Endodermal cell (in vitro differentiated cells): ENCODE measurements around the gene SHANK1. TPM values are rescaled to one million over a fixed set of nuclear protein-coding genes. Genes with fewer than 3 reads are reported as not detected.

ENCODE experiments used
- DNase-seq: peaks from one replicate; pipeline ENCODE4 v3.0.0-alpha.2; 2017
- H3K27ac ChIP-seq: 2 replicates; pipeline ENCODE4 v1.5.1; 2013; ENCODE audit warnings: mild to moderate bottlenecking, low read depth, low read length, moderate library complexity
- H3K27me3 ChIP-seq: 2 replicates; pipeline ENCODE4 v1.6.1; 2013; ENCODE audit warnings: mild to moderate bottlenecking, low read length, moderate library complexity; ENCODE audit not compliant: insufficient read depth, control insufficient read depth, poor library complexity, severe bottlenecking
- H3K36me3 ChIP-seq: 2 replicates; pipeline ENCODE4 v1.7.0; 2013; ENCODE audit warnings: mild to moderate bottlenecking, low read length, moderate library complexity; ENCODE audit not compliant: control insufficient read depth, insufficient read depth
- H3K4me1 ChIP-seq: one replicate; pipeline ENCODE4 v1.7.0; 2013; ENCODE audit warnings: low read length; ENCODE audit not compliant: control insufficient read depth, insufficient read depth
- H3K4me3 ChIP-seq: 2 replicates; pipeline ENCODE4 v1.5.1; 2013; ENCODE audit warnings: mild to moderate bottlenecking, low read length, moderate library complexity
- H3K9ac ChIP-seq: 2 replicates; pipeline ENCODE4 v1.6.1; 2013; ENCODE audit warnings: mild to moderate bottlenecking, low read length, moderate library complexity; ENCODE audit not compliant: poor library complexity, severe bottlenecking; ENCODE audit errors: extremely low read depth
- H3K9me3 ChIP-seq: 2 replicates; pipeline ENCODE4 v1.6.1; 2013; ENCODE audit warnings: mild to moderate bottlenecking, low read length, moderate library complexity; ENCODE audit not compliant: control insufficient read depth
- H3K27ac Mint-ChIP-seq: 2 replicates; pipeline ENCODE4 v1.8.0; 2020; ENCODE audit warnings: mixed read lengths
- H3K27me3 Mint-ChIP-seq: 2 replicates; pipeline ENCODE4 v1.8.0; 2021; ENCODE audit warnings: mild to moderate bottlenecking, mixed read lengths; ENCODE audit not compliant: insufficient read depth
- H3K36me3 Mint-ChIP-seq: 2 replicates; pipeline ENCODE4 v1.8.0; 2020; ENCODE audit warnings: low read depth, mixed read lengths
- H3K4me1 Mint-ChIP-seq: 2 replicates; pipeline ENCODE4 v1.8.0; 2020; ENCODE audit warnings: mixed read lengths
- H3K4me3 Mint-ChIP-seq: 2 replicates; pipeline ENCODE4 v1.8.0; 2020; ENCODE audit warnings: mild to moderate bottlenecking, moderate library complexity, mixed read lengths
- H3K9me3 Mint-ChIP-seq: 2 replicates; pipeline ENCODE4 v1.8.0; 2020; ENCODE audit warnings: mild to moderate bottlenecking, mixed read lengths
- CTCF ChIP-seq: fragments of 200-600 bp; sonication (generic); conservative IDR thresholded peaks from 2 replicates; pipeline ENCODE4 v1.5.0; 2021; ENCODE audit warnings: antibody characterized with exemption, mild to moderate bottlenecking
- WGBS, 2 experiments: methylation state at CpG; one replicate each; pipeline versions ENCODE4 v1.1.5 to v1.1.7; 2013; ENCODE audit warnings: missing lambda C conversion rate in 2 of 2, mixed read lengths in 1 of 2; ENCODE audit not compliant: insufficient coverage in 1 of 2, insufficient read length in 1 of 2; 5-methylcytosine and 5-hydroxymethylcytosine counted together
- total RNA-seq, 2 donors: library from RNA; stranded (reverse); fragmentation: NEBNext Ultra II Directional in 1 of 2; extraction: Animal tissue kit (Norgen Biotek cat#: 25700) in 1 of 2; gene quantifications; 2 replicates in 1 of 2; 3 replicates in 1 of 2; pipeline ENCODE4 v1.2.1, GENCODE V29; 2021

The SHANK1 gene
- total RNA-seq, 2 donors from 2014 or later: 1.6 to 1.9 TPM

GRCh38 chr19:50646074-50646807 lies 73.4 kb downstream of the SHANK1 start:
- no peaks in the 10 kb centered on the region for H3K4me1 ChIP-seq

GRCh38 chr19:50645107-50645506 lies 74.5 kb downstream of the SHANK1 start:
- no peaks in the 10 kb centered on the region for H3K4me1 Mint-ChIP-seq
- H3K4me1 ChIP-seq: no peaks in the 10 kb centered on the region
- no peak overlapping the region for H3K9ac ChIP-seq
- peaks cover 22% of the 10 kb centered on the region for H3K9me3 ChIP-seq
- H3K36me3 Mint-ChIP-seq: no peaks in the 10 kb centered on the region
- H3K4me3 ChIP-seq: no peak overlapping the region
- no peak overlapping the region for H3K27ac ChIP-seq
- DNase-seq: no peak
- H3K36me3 ChIP-seq: no peaks in the 10 kb centered on the region
- WGBS, 2 experiments: 79 to 87% methylated on average over 6 of the region's 6 CpGs
- TF ChIP-seq CTCF: no peak
- no peak overlapping the region for H3K27ac Mint-ChIP-seq
- peaks cover 21% of the 10 kb centered on the region for H3K27me3 ChIP-seq
- H3K27me3 Mint-ChIP-seq: peaks cover 16% of the 10 kb centered on the region
- H3K4me3 Mint-ChIP-seq: no peak overlapping the region
- H3K9me3 Mint-ChIP-seq: no peaks in the 10 kb centered on the region

More at GRCh38 chr19:50646074-50646807, 73.4 kb downstream of the SHANK1 start:
- peaks cover 22% of the 10 kb centered on the region for H3K9me3 ChIP-seq
- Mint-ChIP-seq H3K27me3 (peaks cover 11% of the 10 kb centered on the region), H3K4me1 (no peaks in the 10 kb centered on the region), H3K9me3 (no peaks in the 10 kb centered on the region), H3K36me3 (no peaks in the 10 kb centered on the region), H3K4me3 (no peak overlapping the region), H3K27ac (no peak overlapping the region)
- no peak for DNase-seq
- H3K4me3 ChIP-seq: no peak overlapping the region
- no peak overlapping the region for H3K9ac ChIP-seq
- 51 to 56% methylated on average over 5 to 6 of the region's 6 CpGs for WGBS, 2 experiments
- no peaks in the 10 kb centered on the region for H3K36me3 ChIP-seq
- TF ChIP-seq CTCF: no peak
- H3K27ac ChIP-seq: no peak overlapping the region
- peaks cover 21% of the 10 kb centered on the region for H3K27me3 ChIP-seq

- peaks cover 22% of the 10 kb centered on the region for H3K9me3 ChIP-seq
- Mint-ChIP-seq H3K36me3 (no peaks in the 10 kb centered on the region), H3K4me3 (no peak overlapping the region), H3K4me1 (no peaks in the 10 kb centered on the region), H3K9me3 (no peaks in the 10 kb centered on the region), H3K27ac (no peak overlapping the region), H3K27me3 (peaks cover 17% of the 10 kb centered on the region)
- H3K27ac ChIP-seq: no peak overlapping the region
- H3K36me3 ChIP-seq: no peaks in the 10 kb centered on the region
- H3K9ac ChIP-seq: no peak overlapping the region
- DNase-seq: no peak
- H3K27me3 ChIP-seq: peaks cover 21% of the 10 kb centered on the region
- no peak overlapping the region for H3K4me3 ChIP-seq
- H3K4me1 ChIP-seq: no peaks in the 10 kb centered on the region
- no peak for TF ChIP-seq CTCF
- 53 to 57% methylated on average over 1 of the region's 1 CpG for WGBS, 2 experiments
These were observed 75.2 kb downstream of the SHANK1 start for GRCh38 chr19:50644315-50644915.
